Choroid plexus epithelial cell (primary cell): ENCODE measurements around the gene SRP68.

Experiments used
- DNase-seq: peaks from one replicate; pipeline ENCODE4 v3.0.0-alpha.2; 2010; ENCODE audit warnings: low read depth
- H3K4me3 ChIP-seq: 2 replicates; pipeline ENCODE4 v1.5.1; 2011; ENCODE audit warnings: low read depth, mild to moderate bottlenecking, control low read depth, low read length, moderate library complexity
- CTCF ChIP-seq: conservative IDR thresholded peaks from 2 replicates; pipeline ENCODE4 v1.5.1; 2011; ENCODE audit warnings: low read depth, mild to moderate bottlenecking, control low read depth, inconsistent platforms, low read length, moderate library complexity

SRP68 gene

GRCh38 chr17:76018340-76018680 lies 54.0 kb downstream of the SRP68 start:
- H3K4me3 ChIP-seq: no peak overlapping the region
- no peak for DNase-seq
- TF ChIP-seq CTCF: no peak

GRCh38 chr17:76017481-76018339 lies 54.6 kb downstream of the SRP68 start:
- no peak overlapping the region for H3K4me3 ChIP-seq
- TF ChIP-seq CTCF: no peak
- DNase-seq: no peak

GRCh38 chr17:76014925-76015261 lies 57.4 kb downstream of the SRP68 start:
- no peak for TF ChIP-seq CTCF

GRCh38 chr17:76014100-76014924 lies 58.0 kb downstream of the SRP68 start:
- H3K4me3 ChIP-seq: no peak overlapping the region
- peak; percentile 79 for DNase-seq
- TF ChIP-seq CTCF: peak; percentile 91

More at GRCh38 chr17:76014925-76015261, 57.4 kb downstream of the SRP68 start:
- no peak for DNase-seq
- no peak overlapping the region for H3K4me3 ChIP-seq

- TF ChIP-seq CTCF: no peak
- DNase-seq: no peak
- H3K4me3 ChIP-seq: no peak overlapping the region
Measured at GRCh38 chr17:76013377-76013932, 58.9 kb downstream of the SRP68 start.

- no peak for TF ChIP-seq CTCF
- no peak for DNase-seq
- no peak overlapping the region for H3K4me3 ChIP-seq
Measured at GRCh38 chr17:76011951-76012350, 60.4 kb downstream of the SRP68 start.
